OCI-LY7 (cell line): ENCODE measurements around the gene SPATA13. TPM values are rescaled to one million over a fixed set of nuclear protein-coding genes. Genes with fewer than 3 reads are reported as not detected.

Experiments
- BruUV-seq: library from RNA; stranded (reverse); fragments of 400-500 nt; replicated peaks from 2 replicates; lab custom pipeline; 2021; lab: Mats Ljungman, UMichigan
- CTCF ChIA-PET: fragments of 300-600 bp; sonication (Branson Sonifier 250); formaldehyde crosslinking; loops from one replicate; lab custom pipeline; 2022; ENCODE audit warnings: antibody characterized with exemption; ENCODE audit not compliant: unreplicated experiment; lab: Charles Lee
- POLR2A ChIA-PET: fragments of 300-600 bp; sonication (Branson Sonifier 250); formaldehyde crosslinking; loops from one replicate; lab custom pipeline; 2022; ENCODE audit warnings: antibody characterized with exemption; lab: Charles Lee
- DNase-seq: peaks from one replicate; pipeline ENCODE4 v3.0.0-alpha.2; 2015; ENCODE audit warnings: low spot score
- H2AFZ ChIP-seq: fragments of 200-600 bp; sonication (generic), shearing (Covaris generic); 2 replicates; pipeline ENCODE4 v1.6.1; 2014; ENCODE audit warnings: mild to moderate bottlenecking, antibody characterized with exemption, low read length, moderate library complexity
- H3K27ac ChIP-seq: fragments of 200-600 bp; sonication (generic); 2 replicates; pipeline ENCODE4 v1.5.1; 2014; ENCODE audit warnings: mixed run types, low read depth, mild to moderate bottlenecking, moderate library complexity, low read length, inconsistent platforms; ENCODE audit not compliant: poor library complexity, severe bottlenecking
- H3K36me3 ChIP-seq: fragments of 200-600 bp; sonication (generic); 2 replicates; pipeline ENCODE4 v1.6.1; 2014; ENCODE audit warnings: mild to moderate bottlenecking, antibody characterized with exemption, low read length, moderate library complexity, mixed read lengths; ENCODE audit not compliant: insufficient read depth
- H3K4me1 ChIP-seq: fragments of 200-600 bp; sonication (generic); 2 replicates; pipeline ENCODE4 v1.5.1; 2014; ENCODE audit warnings: mild to moderate bottlenecking, low read length; ENCODE audit not compliant: insufficient read depth, poor library complexity, severe bottlenecking
- H3K4me2 ChIP-seq: fragments of 200-600 bp; sonication (generic); 2 replicates; pipeline ENCODE4 v1.6.1; 2014; ENCODE audit warnings: mild to moderate bottlenecking, low read length
- H3K4me3 ChIP-seq: fragments of 200-600 bp; sonication (generic); 2 replicates; pipeline ENCODE4 v1.5.1; 2014; ENCODE audit warnings: mild to moderate bottlenecking, low read depth, low read length; ENCODE audit not compliant: poor library complexity, severe bottlenecking
- H3K79me2 ChIP-seq: fragments of 200-600 bp; sonication (generic); 2 replicates; pipeline ENCODE4 v1.6.1; 2016; ENCODE audit warnings: low read depth, mild to moderate bottlenecking, low read length, moderate library complexity, mixed read lengths; ENCODE audit not compliant: insufficient read depth
- H3K9me2 ChIP-seq: fragments of 200-600 bp; sonication (generic); 2 replicates; pipeline ENCODE4 v1.6.1; 2016; ENCODE audit warnings: mild to moderate bottlenecking, low read length, mixed read lengths; ENCODE audit not compliant: insufficient read depth
- H3K9me3 ChIP-seq: fragments of 200-600 bp; sonication (generic); 2 replicates; pipeline ENCODE4 v1.6.1; 2014; ENCODE audit warnings: mild to moderate bottlenecking, mixed run types, low read length, mixed read lengths
- H4K20me1 ChIP-seq: fragments of 200-600 bp; sonication (generic); 2 replicates; pipeline ENCODE4 v1.6.1; 2014; ENCODE audit warnings: mild to moderate bottlenecking, antibody characterized with exemption, low read length, moderate library complexity, mixed read lengths; ENCODE audit not compliant: insufficient read depth
- CTCF ChIP-seq: fragments of 200-600 bp; sonication (generic); conservative IDR thresholded peaks from 2 replicates; pipeline ENCODE4 v1.5.1; 2014; ENCODE audit warnings: mild to moderate bottlenecking, antibody characterized with exemption, low read length, moderate library complexity, mixed read lengths
- EZH2phosphoT487 ChIP-seq: fragments of 200-600 bp; sonication (generic); IDR thresholded peaks from 2 replicates; pipeline ENCODE4 v1.6.1; 2018; ENCODE audit warnings: low read depth, borderline replicate concordance, mild to moderate bottlenecking, mixed run types, antibody characterized with exemption, low read length, moderate library complexity, mixed read lengths
- intact Hi-C: fragments of 100-400 bp; cut with micrococcal nuclease; formaldehyde crosslinking; loops from one replicate; pipeline ENCODE4 v1.10.0; 2022; ENCODE audit not compliant: unreplicated experiment
- total RNA-seq, 2 experiments: library from RNA; depleted of rRNA in 1 of 2; stranded (reverse); fragments of >200 nt in 1 of 2; shearing (Covaris generic) in 1 of 2; gene quantifications; 2 replicates each; pipeline ENCODE4 v1.2.3, GENCODE V29; 2014 to 2022

Gene SPATA13
- total RNA-seq, 2 experiments from 2014 or later = 3.8 to 32.4 TPM

- H3K36me3 ChIP-seq = no peaks in the 10 kb centered on the region
- intact Hi-C loops = no loop called here
- H4K20me1 ChIP-seq = no peaks in the 10 kb centered on the region
- H3K4me3 ChIP-seq = no peak overlapping the region
- no peak for TF ChIP-seq CTCF
- no peak for TF ChIP-seq EZH2phosphoT487
- no peak for DNase-seq
- no peaks in the 10 kb centered on the region for H3K9me2 ChIP-seq
- H3K27ac ChIP-seq = no peak overlapping the region
- H3K4me2 ChIP-seq = no peak overlapping the region
- ChIA-PET POLR2A (no interaction called here), CTCF (no interaction called here)
- H3K79me2 ChIP-seq = no peaks in the 10 kb centered on the region
- no peak overlapping the region for H2AFZ ChIP-seq
- H3K9me3 ChIP-seq = no peaks in the 10 kb centered on the region
- BruUV-seq = no TSS peak
- H3K4me1 ChIP-seq = no peaks in the 10 kb centered on the region
These were observed 93.8 kb downstream of the SPATA13 start for GRCh38 chr13:24254146-24254841.

- Histone ChIP-seq H3K4me1 (no peaks in the 10 kb centered on the region), H3K36me3 (no peaks in the 10 kb centered on the region), H2AFZ (no peak overlapping the region), H3K4me3 (no peak overlapping the region), H3K79me2 (no peaks in the 10 kb centered on the region), H3K27ac (no peak overlapping the region), H3K4me2 (no peak overlapping the region), H3K9me2 (no peaks in the 10 kb centered on the region), H3K9me3 (no peaks in the 10 kb centered on the region), H4K20me1 (no peaks in the 10 kb centered on the region)
- BruUV-seq = no TSS peak
- POLR2A ChIA-PET = interaction anchor here (0.6 to 0.8 kb wide), 3 partner anchors 13 to 733 kb away, joined by 3 read pairs; no protein-coding TSS in a partner anchor
- intact Hi-C loops = no loop called here
- CTCF ChIA-PET = no interaction called here
- TF ChIP-seq EZH2phosphoT487 (no peak), CTCF (no peak)
- no peak for DNase-seq
These were observed 97.0 kb downstream of the SPATA13 start for GRCh38 chr13:24257497-24257896.

GRCh38 chr13:24261566-24261965, 101.0 kb downstream of the SPATA13 start:
- TF ChIP-seq EZH2phosphoT487 = no peak
- no peak for TF ChIP-seq CTCF
- Histone ChIP-seq H3K4me1 (no peaks in the 10 kb centered on the region), H3K36me3 (no peaks in the 10 kb centered on the region), H2AFZ (no peak overlapping the region), H3K79me2 (no peaks in the 10 kb centered on the region), H3K4me3 (no peak overlapping the region), H3K4me2 (no peak overlapping the region), H3K27ac (no peak overlapping the region), H4K20me1 (no peaks in the 10 kb centered on the region), H3K9me3 (no peaks in the 10 kb centered on the region), H3K9me2 (no peaks in the 10 kb centered on the region)
- DNase-seq = no peak
- intact Hi-C loops = no loop called here
- CTCF ChIA-PET = no interaction called here
- POLR2A ChIA-PET = interaction anchor here (0.8 kb wide), 1 partner anchor 8 kb away, joined by 3 read pairs; no protein-coding TSS in a partner anchor
- BruUV-seq = no TSS peak
